GM21367 (cell line): ENCODE data around the gene GRIA1.

Experiments used
- ATAC-seq: cut with Tn5 transposase; IDR thresholded peaks from one replicate; pipeline ENCODE4 v1.9.1; 2021; ENCODE audit not compliant: unreplicated experiment

Gene GRIA1

DNA sequence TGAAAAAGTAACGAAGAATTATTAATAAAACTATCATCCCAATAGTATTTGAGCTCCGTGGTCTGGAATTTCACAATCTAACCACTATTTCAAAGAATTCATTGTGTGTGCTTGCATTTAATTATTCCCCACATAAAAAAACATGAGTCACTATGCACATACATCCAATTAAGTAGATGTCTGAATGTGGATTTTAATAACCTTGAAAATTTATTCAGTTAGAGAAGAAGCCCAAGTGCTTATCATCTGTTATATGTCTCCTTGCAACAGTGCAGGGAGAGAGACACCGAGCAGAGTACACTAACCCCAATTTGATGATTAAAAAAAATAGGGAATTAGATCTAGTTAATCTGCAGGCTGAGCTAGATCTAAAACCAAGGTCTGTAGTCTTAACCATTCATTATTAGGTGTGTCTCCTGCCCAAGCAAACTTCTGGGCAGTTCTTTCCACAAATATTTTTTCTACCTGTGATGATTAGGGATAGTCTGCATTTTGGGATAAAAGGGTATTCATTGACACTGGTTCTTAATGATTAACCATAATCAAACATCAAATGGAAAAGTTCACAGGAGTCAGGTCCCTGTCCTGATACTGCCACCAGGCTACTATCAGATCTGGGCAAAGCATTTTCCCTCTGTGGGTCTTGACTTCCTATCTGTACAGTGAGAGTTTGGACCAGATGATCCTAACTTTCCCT, 164.2 kb downstream of the GRIA1 start:
- ATAC-seq = no peak

DNA sequence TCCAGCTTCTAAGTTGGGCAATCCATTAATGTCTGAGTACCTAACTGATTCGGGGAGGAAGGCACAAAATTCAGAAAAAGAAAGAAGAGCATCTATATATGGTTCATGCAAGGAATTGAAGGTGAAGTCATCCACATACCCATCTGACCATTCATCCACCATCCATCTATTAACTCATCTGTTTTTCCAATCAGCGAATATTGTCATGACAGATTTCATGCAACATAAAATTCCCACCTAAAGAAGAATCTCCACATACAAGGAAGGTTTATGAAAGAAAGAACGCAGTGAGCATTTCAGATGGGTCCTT, 164.7 kb downstream of the GRIA1 start:
- no peak for ATAC-seq

DNA sequence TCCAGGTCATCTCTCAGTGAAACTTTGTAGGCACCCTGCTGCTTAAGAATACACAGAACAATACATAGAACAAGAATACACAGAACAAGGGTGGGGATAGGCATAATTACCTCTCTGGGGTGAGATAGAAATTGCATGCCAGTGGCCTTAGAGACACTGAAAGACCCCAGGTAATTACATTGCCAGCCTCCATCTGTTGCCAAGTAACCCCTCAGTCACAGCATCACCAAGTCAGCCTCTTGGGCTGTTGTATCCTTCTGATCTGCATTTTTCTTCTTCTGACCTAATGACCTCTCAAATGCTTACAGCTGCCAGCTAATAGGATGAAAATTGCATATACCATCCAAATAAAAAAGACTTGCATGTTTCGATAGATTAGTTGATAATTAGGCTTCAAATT, 167.7 kb downstream of the GRIA1 start:
- ATAC-seq = no peak

DNA sequence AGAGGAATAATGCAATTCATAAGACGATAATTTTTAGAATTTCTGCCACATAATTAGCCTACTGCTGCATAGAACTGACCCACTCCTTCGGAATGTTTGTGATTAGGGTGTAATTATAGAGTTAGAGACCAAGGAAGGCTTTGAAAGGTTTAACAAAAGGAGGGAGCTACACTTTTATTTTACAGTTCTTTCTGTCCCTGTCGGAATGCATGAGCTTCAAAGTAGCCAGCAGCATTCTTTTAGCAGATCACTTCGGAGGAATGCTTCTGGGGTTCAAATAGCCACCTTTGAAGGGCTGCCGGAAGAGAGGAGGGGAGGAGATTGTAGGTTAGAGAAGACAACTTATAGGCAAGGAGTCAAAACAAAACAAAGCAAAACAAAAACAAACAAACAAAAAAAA, 168.1 kb downstream of the GRIA1 start:
- no peak for ATAC-seq

DNA sequence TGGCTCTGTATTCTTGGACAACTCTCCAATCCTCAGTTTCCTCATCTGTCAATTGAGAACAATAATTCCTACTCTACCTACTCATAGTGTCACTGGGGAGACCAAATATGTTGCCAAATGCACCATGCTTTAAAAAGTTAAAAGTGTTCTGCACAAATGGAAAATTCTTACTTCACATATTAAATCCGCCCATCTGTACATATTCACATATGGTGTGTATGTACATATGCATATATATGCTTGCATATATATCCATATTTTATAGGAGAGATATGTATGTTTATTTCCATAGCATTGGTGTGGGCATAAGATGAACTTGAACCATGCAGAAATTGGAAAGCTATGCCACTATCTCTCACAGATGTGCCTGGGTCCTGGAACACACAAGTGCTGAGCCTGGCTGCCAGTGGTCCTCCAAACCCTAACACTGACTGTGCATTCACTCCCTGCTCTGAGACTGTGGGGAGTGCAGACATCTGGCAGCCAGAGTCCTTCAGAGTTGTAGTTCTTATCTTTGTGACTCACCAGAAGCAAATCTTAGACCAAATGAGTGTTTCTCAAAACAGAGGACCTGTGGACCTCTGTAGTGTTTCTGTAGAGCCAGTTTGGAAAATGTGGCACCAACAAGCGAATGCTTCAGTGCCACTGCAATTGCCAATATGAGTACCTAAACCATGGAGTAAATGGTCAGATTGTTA, 168.7 kb downstream of the GRIA1 start:
- ATAC-seq = no peak

DNA sequence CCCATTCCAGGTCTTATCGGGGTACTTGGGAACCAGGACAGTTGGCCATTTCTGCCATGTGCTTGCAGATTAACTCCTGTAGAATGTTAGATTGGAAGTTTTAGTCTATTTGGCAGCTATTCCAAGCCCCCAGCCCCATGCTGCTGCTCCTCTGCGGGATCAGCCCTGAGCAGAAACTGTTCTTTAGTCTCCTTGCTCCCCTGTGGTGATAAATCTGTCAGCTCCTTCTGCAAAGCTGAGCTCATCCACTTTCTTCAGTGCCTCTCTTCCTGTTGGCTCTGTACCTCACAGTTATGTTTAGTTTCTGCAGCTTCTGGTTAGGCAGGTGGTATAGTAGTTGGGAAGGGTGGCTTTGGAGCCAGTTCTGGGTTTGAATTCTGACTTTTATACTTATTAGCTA, 170.4 kb downstream of the GRIA1 start:
- ATAC-seq = no peak

DNA sequence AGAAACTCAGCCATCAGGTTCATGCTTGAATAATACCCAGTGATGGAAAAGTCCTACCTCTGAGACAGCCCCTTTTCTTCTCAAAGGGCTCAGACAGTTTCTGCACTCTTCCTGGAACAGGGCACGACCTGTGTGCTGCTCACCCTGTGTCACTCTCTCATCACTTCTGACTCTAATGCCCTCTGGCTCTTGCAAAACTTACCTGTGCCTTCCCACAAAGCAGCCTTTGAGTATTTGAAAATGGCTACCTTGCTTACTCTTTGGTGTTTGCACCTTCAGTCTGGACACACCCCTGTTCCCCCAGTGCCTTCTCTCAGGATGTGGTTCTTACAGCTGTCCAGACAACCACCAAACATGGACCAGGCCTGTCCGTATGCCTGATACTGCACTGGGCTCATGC, 171.4 kb downstream of the GRIA1 start:
- ATAC-seq = no peak

DNA sequence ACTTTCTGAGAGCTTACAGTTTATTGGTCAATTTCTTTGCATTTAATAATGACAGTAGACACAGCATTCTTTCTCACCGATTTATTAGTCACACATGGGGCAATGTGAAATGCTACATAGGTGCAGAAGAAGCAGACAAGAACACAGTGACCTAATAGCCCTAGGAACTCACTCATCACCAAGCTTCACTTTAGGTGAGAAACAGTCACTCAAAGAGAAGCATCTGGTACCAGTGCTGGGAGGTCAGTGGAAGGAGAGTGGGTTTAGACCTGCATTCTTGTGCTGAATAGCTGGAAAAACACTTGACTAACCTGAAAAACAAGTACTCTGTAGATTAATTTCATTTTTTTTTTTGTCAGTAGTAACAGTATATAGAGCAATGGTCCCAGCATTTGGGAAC, 179.6 kb downstream of the GRIA1 start:
- ATAC-seq = no peak

DNA sequence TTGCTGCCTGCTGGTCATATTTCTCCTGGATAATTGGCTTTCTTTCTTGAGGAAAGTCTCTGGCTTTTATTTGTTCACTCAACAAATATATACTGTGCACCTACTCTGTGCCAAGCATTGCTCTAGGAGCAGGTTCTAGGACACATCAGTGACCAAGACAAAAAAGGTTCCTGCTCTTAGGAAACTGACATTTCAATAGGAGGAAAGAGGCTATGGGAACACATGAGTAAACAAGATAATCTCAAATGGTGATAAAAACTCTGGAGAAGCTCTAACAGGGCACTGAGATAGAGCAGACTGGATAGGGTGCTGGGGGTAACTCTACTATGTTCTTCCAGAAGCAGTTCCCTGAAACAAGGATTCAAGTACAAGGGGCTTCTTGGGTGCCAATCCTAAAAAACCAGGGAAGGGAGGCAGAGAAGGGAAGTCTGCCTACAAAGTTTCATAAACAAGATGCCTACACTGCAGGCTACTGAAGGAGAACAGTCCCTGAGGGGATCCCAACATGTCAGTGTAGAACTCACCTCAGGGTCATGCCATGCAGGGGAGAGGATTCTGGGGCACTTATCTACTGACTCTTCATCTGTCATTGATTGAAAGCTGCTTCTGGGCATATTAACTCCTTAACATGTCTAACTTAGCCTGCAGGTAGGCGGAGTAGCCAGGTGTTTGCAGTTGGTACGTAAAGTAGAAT, 181.3 kb downstream of the GRIA1 start:
- no peak for ATAC-seq

DNA sequence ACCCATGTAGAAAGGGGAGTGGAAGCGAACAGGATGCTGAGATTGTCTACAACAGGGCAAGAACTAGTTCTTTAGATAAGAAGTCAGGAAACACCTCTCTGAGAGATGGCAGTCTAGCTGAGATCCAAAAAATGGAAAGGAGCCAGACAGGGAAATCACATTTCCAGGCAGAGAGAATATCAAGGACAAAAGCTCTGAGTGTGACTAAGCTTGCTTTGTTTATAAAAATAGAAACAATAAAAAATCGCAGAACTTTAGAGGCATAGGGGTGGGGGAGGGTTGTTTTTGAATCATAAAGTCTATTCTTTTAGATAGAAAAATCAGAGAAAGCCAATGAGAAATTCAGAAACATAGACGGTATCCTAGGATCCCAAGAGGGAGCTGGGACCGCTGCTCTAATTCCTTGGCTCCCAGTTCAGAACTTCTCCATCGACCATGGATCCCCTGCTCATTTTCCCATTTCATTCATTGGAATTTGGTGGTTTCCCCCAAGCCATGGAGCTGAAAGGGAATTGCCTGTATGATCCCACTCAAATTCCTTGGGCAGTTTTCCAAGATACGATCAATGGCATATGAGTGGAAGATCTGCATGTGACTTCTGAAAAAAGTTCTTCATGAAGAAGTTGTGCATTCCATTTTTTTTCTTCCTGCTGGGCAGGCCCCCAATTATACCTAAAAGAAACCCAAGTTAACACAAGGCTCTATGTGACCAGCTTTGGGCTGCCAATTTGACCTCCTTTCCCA, 182.0 kb downstream of the GRIA1 start:
- ATAC-seq = no peak

DNA sequence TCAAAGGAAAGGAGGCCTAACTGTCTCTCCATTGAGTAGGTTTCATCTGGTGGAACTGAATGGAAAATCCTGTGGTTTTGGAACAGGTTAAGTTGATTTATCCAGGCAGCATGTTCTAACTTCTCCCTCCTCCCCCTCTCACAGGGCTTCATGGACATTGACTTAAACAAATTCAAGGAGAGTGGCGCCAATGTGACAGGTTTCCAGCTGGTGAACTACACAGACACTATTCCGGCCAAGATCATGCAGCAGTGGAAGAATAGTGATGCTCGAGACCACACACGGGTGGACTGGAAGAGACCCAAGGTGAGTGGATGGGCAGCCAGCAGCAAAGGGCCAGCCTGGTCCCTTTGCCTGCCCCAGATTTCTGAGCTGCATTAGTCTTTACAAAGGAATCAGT, 183.9 kb downstream of the GRIA1 start:
- no peak for ATAC-seq

DNA sequence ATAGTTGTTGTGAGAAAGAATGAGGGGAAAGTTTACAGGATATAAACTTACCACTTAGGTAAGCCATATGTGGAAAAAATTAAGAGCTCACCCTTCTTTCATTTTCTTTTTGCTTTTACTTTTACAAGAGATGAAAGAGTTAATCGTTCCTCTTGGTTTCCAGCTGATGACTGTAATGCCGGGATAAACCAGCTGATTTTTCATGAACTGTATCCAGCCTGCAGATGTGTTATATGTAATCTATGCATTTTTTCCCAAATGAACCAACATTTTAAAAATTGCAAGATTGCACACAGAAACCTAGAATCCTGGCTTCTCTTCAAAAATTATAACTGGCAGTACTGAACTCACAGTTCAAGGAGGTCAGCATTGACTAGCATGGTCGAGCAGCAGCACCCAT, 185.9 kb downstream of the GRIA1 start:
- ATAC-seq = no peak

DNA sequence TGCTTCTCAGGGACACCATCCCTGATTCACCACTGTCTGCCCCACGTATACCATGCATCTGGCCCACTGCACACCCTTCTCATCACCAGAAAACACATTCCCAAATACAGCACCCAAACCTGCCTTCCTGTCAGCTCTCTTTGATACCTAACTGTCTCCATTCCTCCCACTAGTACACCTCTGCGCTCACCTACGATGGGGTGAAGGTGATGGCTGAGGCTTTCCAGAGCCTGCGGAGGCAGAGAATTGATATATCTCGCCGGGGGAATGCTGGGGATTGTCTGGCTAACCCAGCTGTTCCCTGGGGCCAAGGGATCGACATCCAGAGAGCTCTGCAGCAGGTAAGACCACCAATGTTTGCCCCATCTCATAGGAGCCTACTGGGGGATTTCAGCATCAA, 186.4 kb downstream of the GRIA1 start:
- no peak for ATAC-seq

DNA sequence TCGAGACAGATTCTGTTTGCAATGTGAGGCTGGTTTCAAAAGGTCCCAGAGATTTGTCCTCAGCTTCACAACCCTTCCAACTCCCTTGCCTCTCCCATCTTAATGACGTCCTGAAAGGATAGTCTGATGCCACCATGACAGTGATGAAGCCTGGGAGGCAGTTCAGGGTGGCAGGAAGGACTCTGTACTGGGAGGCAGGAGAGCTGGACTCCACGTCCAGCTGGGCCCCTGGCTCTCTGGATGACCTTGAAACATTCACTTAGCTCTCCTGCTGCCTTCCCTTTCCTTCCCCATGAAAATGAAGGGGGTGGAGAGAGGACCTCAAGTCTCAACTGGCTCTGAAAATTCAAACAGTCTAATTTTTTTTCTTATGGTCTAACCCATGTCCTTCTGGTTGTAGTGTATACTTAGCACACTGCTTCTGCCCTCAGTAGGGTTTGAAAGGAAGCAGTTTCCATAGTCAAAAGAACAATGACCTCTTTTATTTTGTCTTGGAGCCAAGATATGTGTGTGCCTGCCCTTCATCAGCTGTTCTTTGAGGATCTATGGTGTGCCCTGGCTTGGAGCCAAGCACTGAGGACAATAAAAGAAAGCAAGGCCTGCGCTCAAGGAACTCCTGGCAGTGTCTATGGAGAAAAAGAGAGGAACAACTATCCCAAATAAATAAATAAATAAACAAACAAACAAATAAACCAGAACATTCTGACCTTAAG, 188.3 kb downstream of the GRIA1 start:
- ATAC-seq = no peak

DNA sequence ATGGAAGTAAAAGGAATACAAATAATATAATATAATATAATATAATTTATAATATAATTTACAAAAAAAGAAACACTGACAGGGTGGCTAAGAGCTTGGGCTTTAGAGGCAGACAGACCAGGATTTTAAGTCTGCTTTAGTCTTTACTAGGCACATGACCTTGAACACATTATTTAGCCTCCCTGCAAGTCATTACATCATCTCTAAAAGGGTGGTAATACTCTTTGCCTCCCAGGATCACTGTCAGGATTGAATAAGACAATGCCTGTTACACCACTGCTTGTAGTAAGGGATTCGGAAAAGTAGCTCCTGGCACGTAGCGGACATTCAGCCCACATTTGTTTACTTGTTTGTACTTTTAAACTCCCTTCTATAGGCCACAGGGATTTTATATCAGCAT, 199.8 kb downstream of the GRIA1 start:
- ATAC-seq = no peak

DNA sequence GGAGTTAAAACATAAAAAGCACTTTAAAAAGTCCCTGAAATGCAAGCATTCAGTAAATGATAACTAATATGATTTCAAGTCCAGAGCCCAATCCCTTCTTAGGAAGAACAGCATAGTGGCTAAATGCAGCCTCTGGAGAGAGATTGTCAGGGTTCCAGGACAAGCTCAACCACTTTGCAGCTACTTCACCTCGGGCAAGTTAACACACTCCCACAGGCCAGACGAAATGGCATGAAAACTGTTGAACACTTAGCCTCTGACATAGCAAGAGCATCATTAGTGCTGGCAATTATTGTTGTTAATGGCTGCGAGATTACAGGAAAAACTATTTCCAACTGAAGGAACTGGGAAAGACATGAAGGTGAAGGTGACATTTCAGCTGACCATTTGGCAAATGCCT, 205.8 kb downstream of the GRIA1 start:
- ATAC-seq = no peak

DNA sequence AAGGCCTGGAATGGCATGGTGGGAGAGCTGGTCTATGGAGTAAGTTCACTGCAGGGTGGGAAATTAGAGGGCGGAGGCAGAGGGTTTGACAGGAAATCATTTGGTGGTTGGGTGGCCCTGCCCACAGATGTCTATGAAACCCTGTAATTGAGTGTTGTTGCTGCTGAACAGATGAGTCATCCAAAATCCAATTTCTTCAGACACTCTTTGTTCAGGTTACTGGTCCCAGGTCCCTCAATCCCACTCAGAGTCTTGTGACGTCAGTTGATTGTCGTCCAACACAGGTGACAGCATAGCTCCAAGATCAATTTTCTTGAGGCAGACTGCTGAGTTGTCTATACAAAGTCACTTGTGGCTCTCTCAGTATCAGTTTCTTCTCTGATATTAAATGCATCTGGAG, 208.6 kb downstream of the GRIA1 start:
- no peak for ATAC-seq

DNA sequence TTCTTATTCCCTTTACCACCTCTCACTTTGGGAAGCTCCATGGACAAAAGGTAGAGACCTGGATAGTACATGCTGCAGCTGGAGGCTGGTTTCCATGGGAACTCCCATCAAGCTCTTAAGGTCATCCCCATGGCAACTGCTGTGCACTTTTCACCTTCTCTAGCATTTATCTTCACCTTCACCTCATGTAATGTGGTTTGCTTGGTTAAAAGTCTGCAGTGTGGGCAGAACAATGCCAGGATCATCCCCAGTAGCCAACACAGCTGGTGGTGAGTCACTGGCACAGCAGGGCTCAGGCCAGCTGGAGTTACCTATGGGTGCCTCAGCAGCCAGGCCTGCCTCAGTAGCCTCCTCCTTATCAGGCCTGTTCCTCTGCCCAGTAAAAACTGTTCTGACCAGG, 210.5 kb downstream of the GRIA1 start:
- no peak for ATAC-seq

DNA sequence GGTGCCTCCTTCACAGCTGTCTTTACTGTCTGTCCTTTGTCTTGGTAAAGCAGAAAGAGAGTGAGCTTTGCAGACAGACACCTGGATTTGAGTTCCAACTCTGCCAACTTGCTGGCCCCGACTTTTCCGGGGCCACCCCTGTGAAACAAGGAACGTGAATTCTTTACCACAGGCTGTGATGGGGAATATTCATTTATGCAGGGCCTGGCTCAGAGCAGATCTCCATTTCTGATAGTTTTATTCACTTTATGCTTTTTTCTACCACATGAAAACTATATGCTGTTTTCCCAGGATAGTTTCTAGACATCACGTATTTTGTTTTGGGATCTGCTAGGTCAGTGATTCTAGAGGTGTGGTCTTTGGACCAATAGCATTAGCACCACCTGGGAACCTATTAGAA, 211.8 kb downstream of the GRIA1 start:
- ATAC-seq = no peak

DNA sequence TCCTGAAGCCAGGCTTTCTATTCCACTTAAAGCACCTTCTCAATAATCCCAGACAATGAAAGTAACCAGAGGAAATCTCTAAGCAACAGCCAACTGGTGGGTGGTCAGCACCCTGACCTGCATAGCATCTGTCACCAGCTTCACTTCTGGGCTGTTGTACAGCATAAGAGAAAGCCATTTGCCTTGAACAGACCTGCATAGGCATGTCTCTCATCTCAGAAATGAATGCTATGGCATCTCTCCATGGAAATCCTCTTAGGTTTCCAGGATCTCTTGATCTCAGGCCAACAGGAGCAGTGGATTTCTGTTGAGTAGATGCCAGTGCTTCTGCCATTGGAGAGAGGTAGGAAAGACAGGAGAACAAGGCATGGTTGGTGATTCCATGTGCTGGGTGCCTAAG, 213.6 kb downstream of the GRIA1 start:
- no peak for ATAC-seq

DNA sequence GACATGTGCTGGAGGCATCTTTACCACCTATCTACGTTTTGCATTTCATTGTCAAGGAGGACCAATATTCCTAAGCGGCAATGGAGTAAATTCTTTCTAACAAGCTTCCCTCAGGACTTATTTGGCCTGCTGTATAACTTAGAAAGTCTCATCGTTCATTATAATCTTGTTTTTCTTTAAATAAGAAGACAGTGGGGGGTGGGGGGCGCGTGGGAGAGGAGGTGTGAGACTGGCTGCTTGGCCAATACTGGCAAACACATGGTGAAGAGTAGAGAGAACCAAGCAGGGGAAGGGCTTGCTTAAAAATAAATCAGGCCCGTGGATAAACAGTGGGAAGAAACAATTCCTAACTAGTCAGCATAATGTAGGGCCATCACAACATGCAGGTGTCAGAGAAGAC, 217.2 kb downstream of the GRIA1 start:
- no peak for ATAC-seq
